Measurements from ENCODE around the gene DHRS1. TPM values are rescaled to one million over a fixed set of nuclear protein-coding genes. Genes with fewer than 3 reads are reported as not detected.
A peak's percentile ranks its signal among the peaks of the same experiment; 100 is the strongest.

DHRS1 gene
- total and polyA plus RNA-seq, 4 donors: 21.2 to 33.2 (median 28.5) TPM

DNA sequence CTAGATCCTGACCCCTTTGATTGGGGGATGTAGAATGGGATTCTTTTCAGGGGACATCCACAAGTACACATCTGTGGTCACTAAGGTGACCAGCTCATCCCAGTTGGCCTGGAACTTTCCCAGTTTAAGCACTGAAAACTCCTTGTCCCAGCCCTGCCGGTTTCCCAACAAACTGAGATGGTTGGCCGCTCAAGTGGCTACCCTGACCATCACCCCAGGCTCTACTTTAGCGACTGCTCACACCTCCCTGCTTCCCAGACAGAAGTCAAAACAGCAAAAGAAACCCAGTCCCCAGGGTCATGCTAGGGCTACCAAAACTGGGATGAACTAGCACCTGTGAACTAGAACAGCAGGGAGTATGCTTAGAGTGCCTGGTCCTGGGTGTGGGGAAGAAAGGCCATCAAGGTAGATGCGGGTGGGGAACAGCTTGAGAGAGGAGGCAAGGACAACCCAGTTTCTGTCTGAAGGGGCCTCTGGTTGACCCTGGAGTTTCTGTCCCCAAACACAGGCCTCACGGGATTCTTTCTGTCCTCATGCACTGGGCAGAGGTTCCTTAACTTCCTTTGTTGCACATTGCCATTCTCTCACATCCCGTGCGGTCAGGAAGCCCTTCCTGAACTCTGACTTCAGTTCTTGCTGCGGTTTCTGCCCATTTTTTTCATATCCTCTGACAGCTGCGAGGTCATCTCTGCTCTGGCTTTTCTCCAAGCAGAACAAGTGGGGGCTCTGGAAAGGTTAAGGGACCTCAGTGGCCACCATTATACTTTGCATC, 13.3 kb upstream of the DHRS1 start:
- H3K27ac ChIP-seq (ENCODE audit: low read depth in 1 of 2, low read length in 2 of 2): no peak overlapping the region
- no peaks in the 10 kb centered on the region for H3K4me1 ChIP-seq (ENCODE audit: control insufficient read depth in 1 of 2, insufficient read depth in 2 of 2, low read length in 2 of 2)
- no peaks in the 10 kb centered on the region for H3K9me3 ChIP-seq (ENCODE audit: control insufficient read depth, low read length)
- DNase-seq: peak; percentile 54 to 79
- no peak overlapping the region for H3K4me3 ChIP-seq (ENCODE audit: low read length in 2 of 2)
- H3K27me3 ChIP-seq (ENCODE audit: control insufficient read depth in 1 of 2, insufficient read depth in 2 of 2, low read length in 1 of 2): no peaks in the 10 kb centered on the region
- no peak for ATAC-seq (ENCODE audit: low FRiP score)
- no peaks in the 10 kb centered on the region for H3K36me3 ChIP-seq (ENCODE audit: control insufficient read depth in 1 of 2, insufficient read depth in 2 of 2, low read length in 1 of 2)
- intact Hi-C loops (cut with DNase I): no loop called here
- WGBS, 2 donors: 89 to 90% methylated on average over 9 of the region's 9 CpGs

DNA sequence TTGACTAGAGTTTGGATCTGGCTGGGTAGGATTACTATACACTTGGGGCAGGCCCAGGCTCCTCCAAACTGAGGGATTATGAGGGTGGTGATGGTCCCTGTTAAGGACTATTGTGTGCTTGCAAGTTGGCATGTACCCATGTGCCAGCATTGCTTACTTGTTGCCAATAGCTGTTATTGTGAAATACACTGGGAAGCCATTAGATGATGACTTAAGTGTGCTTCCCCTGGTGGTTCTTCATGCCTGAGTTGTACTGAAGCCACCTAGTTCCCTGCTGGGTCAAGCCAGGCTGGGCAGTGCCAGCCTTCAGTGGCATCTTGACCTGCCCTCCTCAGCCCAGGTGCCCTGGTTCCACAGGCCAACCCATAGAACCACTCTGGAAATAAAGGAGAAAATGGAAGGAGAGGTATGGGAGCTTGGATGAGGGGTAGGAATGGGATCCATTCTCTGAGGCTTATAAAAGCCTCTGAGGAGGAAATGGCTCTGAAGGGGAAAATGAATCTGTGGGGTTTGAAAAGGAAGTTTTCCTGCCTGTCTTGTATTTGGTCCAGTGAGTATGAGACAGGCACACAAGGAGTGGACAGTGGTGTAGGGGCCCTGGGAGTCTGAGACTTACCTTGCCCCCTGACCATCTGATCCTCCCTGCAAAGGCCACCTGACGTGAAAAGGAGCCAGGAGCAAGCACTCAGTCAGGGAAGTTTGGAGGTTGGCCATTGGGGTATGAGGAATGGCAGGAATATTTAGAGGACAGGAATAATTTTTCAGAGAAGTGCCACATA, 12.4 kb upstream of the DHRS1 start:
- WGBS, 2 donors: 73 to 84% methylated on average over 1 of the region's 1 CpG
- Histone ChIP-seq H3K27ac (ENCODE audit: low read depth in 1 of 2, low read length in 2 of 2) (no peak overlapping the region), H3K27me3 (ENCODE audit: control insufficient read depth in 1 of 2, insufficient read depth in 2 of 2, low read length in 1 of 2) (no peaks in the 10 kb centered on the region), H3K9me3 (ENCODE audit: control insufficient read depth, low read length) (no peaks in the 10 kb centered on the region), H3K36me3 (ENCODE audit: control insufficient read depth in 1 of 2, insufficient read depth in 2 of 2, low read length in 1 of 2) (no peaks in the 10 kb centered on the region), H3K4me3 (ENCODE audit: low read length in 2 of 2) (no peak overlapping the region), H3K4me1 (ENCODE audit: control insufficient read depth in 1 of 2, insufficient read depth in 2 of 2, low read length in 2 of 2) (no peaks in the 10 kb centered on the region)
- intact Hi-C loops (cut with DNase I): no loop called here
- DNase-seq (no peak), ATAC-seq (ENCODE audit: low FRiP score) (no peak)

DNA sequence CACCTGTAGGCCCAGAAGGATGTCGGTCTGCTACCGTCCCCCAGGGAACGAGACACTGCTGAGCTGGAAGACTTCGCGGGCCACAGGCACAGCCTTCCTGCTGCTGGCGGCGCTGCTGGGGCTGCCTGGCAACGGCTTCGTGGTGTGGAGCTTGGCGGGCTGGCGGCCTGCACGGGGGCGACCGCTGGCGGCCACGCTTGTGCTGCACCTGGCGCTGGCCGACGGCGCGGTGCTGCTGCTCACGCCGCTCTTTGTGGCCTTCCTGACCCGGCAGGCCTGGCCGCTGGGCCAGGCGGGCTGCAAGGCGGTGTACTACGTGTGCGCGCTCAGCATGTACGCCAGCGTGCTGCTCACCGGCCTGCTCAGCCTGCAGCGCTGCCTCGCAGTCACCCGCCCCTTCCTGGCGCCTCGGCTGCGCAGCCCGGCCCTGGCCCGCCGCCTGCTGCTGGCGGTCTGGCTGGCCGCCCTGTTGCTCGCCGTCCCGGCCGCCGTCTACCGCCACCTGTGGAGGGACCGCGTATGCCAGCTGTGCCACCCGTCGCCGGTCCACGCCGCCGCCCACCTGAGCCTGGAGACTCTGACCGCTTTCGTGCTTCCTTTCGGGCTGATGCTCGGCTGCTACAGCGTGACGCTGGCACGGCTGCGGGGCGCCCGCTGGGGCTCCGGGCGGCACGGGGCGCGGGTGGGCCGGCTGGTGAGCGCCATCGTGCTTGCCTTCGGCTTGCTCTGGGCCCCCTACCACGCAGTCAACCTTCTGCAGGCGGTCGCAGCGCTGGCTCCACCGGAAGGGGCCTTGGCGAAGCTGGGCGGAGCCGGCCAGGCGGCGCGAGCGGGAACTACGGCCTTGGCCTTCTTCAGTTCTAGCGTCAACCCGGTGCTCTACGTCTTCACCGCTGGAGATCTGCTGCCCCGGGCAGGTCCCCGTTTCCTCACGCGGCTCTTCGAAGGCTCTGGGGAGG, 11.3 kb upstream of the DHRS1 start, which contains the start of gene LTB4R:
Gene LTB4R, plus strand, starts transcription at position 857 of the 959 bp plus-strand sequence. CDS start 4,150 bp downstream, outside the sequence.
- Histone ChIP-seq H3K27ac (ENCODE audit: low read depth in 1 of 2, low read length in 2 of 2) (peak within 1 kb of the TSS in 1 of 2 donors; percentile 45), H3K4me3 (ENCODE audit: low read length in 2 of 2) (peak within 1 kb of the TSS in 1 of 2 donors; percentile 19), H3K9me3 (ENCODE audit: control insufficient read depth, low read length) (no peaks in the 10 kb centered on the region), H3K4me1 (ENCODE audit: control insufficient read depth in 1 of 2, insufficient read depth in 2 of 2, low read length in 2 of 2) (no peaks in the 10 kb centered on the region), H3K27me3 (ENCODE audit: control insufficient read depth in 1 of 2, insufficient read depth in 2 of 2, low read length in 1 of 2) (no peaks in the 10 kb centered on the region), H3K36me3 (ENCODE audit: control insufficient read depth in 1 of 2, insufficient read depth in 2 of 2, low read length in 1 of 2) (peaks cover 0 to 6% of the 10 kb centered on the region in 2 donors)
- intact Hi-C loops (cut with DNase I): no loop called here
- DNase-seq (peak; percentile 84 to 92), ATAC-seq (ENCODE audit: low FRiP score) (peak; percentile 84)
- 9% methylated on average over 86 to 99 of the region's 99 CpGs for WGBS, 2 donors

DNA sequence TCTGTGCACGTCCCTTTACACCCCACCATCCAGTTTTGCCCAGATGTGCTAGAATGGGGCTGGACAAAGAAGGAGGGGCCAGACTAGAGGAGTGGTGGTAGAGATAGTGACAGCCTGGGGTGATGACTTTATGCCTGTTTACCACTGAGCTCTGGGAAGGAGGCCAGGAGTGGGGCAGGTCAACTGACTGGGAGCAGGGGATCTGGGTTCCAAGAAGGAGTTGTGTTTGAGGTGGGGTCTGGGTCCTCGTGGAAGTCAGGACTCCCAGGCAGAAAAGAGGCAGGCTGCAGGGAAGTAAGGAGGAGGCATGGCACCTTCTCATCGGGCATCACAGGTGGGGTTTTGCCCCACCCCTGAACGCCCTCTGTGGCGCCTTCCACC, 10.7 kb upstream of the DHRS1 start:
- Histone ChIP-seq H3K4me1 (ENCODE audit: control insufficient read depth in 1 of 2, insufficient read depth in 2 of 2, low read length in 2 of 2) (no peaks in the 10 kb centered on the region), H3K27ac (ENCODE audit: low read depth in 1 of 2, low read length in 2 of 2) (peak overlapping the region in 1 of 2 donors; percentile 45), H3K4me3 (ENCODE audit: low read length in 2 of 2) (no peak overlapping the region), H3K9me3 (ENCODE audit: control insufficient read depth, low read length) (no peaks in the 10 kb centered on the region), H3K27me3 (ENCODE audit: control insufficient read depth in 1 of 2, insufficient read depth in 2 of 2, low read length in 1 of 2) (no peaks in the 10 kb centered on the region), H3K36me3 (ENCODE audit: control insufficient read depth in 1 of 2, insufficient read depth in 2 of 2, low read length in 1 of 2) (peaks cover 0 to 10% of the 10 kb centered on the region in 2 donors)
- intact Hi-C loops (cut with DNase I): no loop called here
- WGBS, 2 donors: 26% methylated on average over 5 of the region's 5 CpGs
- ATAC-seq (ENCODE audit: low FRiP score): no peak
- no peak for DNase-seq

DNA sequence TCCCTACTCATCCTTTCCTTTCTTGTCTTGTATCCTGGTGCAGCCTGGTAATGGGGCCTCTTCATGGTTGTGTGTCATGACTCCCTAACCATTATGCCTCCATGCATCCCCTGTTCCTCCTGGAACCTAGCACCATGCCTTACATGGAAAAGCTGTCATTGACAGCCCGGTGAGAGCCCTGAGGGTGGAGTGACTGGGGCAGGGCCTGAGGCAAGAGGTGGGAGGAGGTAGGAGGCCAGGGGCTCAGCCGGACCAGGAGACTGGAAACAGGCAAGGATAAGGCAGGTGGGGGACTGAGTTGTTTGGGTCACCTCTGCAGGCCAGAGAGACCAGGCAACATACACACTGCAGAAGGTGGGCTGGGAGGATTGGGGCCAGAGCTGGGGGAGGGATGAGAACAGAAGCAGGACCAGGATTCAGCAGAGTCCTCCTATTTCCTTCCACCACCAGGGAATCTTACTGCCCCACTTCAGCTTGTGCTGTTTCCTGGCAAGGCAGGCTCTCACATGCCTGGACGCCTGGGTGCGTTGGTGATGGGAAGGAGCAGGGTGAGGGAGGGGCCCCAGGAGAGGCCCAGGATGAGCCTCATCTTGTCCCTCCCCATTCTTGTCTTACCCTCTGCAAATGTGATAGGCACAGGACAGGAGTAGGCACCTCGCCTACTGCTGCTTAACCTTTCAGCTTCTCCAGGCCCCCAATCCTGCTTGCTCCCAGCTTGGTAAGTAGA, 10.1 kb upstream of the DHRS1 start, which contains the start of gene LTB4R2:
Gene LTB4R2, plus strand, starts transcription at position 603 of the 727 bp plus-strand sequence. CDS start 525 bp downstream, outside the sequence.
- Histone ChIP-seq H3K9me3 (ENCODE audit: control insufficient read depth, low read length) (no peaks in the 10 kb centered on the region), H3K4me3 (ENCODE audit: low read length in 2 of 2) (peak within 1 kb of the TSS in 1 of 2 donors; percentile 19), H3K27me3 (ENCODE audit: control insufficient read depth in 1 of 2, insufficient read depth in 2 of 2, low read length in 1 of 2) (no peaks in the 10 kb centered on the region), H3K27ac (ENCODE audit: low read depth in 1 of 2, low read length in 2 of 2) (peak within 1 kb of the TSS in 1 of 2 donors; percentile 45), H3K36me3 (ENCODE audit: control insufficient read depth in 1 of 2, insufficient read depth in 2 of 2, low read length in 1 of 2) (peaks cover 0 to 12% of the 10 kb centered on the region in 2 donors), H3K4me1 (ENCODE audit: control insufficient read depth in 1 of 2, insufficient read depth in 2 of 2, low read length in 2 of 2) (no peaks in the 10 kb centered on the region)
- no peak for DNase-seq
- WGBS, 2 donors: 86 to 89% methylated on average over 5 of the region's 5 CpGs
- intact Hi-C loops (cut with DNase I): no loop called here
- no peak for ATAC-seq (ENCODE audit: low FRiP score)

DNA sequence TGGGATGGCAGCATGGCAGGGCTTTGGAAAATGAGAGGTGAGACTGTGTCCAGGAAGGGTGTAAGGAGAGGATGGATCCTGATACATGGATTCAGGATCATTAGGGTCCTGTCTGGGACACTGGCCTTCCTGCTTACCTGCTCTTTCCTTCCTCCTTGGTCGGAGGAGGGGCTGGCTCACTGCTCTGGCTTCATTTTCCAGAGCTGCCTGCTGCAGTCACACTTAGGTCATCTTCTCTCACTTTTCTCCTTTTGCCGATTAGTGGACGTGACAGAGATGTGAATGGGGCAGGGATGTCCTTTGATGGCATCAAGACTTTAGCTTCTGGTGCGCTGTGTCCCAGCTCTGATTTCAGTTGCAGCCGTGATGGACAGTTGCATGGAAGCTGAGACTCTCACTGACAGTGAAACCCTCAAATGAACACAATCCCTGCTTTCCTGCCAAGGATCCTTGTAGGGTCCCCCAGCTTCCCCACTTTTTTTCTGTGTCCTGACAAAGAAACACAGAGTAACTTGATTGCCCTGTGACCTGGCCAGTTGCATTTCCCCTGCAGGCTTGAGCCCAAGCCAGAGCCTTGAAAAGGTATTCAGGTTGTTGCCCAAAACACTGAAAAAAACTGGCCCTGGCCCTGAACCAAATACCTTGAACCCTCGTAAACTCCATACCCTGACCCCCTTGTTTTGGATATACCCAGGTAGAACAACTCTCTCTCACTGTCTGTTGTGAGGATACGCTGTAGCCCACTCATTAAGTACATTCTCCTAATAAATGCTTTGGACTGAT, 9.0 kb upstream of the DHRS1 start:
- H3K9me3 ChIP-seq (ENCODE audit: control insufficient read depth, low read length): no peaks in the 10 kb centered on the region
- no peak for DNase-seq
- intact Hi-C loops (cut with DNase I): no loop called here
- H3K4me1 ChIP-seq (ENCODE audit: control insufficient read depth in 1 of 2, insufficient read depth in 2 of 2, low read length in 2 of 2): no peaks in the 10 kb centered on the region
- H3K36me3 ChIP-seq (ENCODE audit: control insufficient read depth in 1 of 2, insufficient read depth in 2 of 2, low read length in 1 of 2): peaks cover 0 to 16% of the 10 kb centered on the region in 2 donors
- no peak overlapping the region for H3K4me3 ChIP-seq (ENCODE audit: low read length in 2 of 2)
- 90 to 91% methylated on average over 7 of the region's 7 CpGs for whole genome bisulfite sequencing, 2 donors
- H3K27ac ChIP-seq (ENCODE audit: low read depth in 1 of 2, low read length in 2 of 2): no peak overlapping the region
- ATAC-seq (ENCODE audit: low FRiP score): no peak
- H3K27me3 ChIP-seq (ENCODE audit: control insufficient read depth in 1 of 2, insufficient read depth in 2 of 2, low read length in 1 of 2): no peaks in the 10 kb centered on the region

DNA sequence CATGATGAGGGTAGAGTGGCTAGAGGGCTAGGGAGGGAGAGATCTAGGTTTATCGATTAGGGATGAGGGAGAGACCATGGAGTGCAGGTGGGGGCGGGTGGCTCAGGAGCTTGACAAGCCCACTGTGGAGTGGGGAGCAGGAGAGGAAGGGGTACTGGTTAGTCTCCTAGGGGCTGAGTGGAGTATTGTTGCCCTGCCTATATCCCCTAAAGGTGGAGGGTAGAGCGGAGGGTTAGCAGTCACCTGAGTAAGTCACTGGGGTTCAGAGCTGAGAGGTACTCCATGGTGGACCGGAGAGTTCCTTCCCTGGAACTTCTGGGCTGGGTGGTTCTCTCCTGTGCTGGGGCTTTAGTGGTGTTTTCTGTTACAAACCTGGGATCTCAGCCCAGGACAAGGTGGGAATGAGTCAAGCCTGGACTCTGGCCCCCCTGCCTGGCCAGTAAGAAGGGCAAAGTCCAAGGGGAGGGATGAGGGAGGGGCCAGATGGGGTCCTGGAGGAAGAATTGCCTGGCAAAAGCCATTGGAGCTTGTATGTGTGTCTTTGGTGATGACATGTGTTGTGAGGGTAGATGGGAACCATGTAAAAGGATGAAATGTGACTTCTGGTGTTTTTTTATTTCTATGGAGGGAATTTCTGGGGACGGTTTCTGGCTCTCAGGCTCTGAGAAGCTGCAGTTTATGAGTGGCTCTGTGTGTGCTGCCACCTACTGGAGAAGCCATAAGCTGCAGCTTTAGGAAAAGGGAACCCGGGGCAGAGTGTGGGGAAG, 8.2 kb upstream of the DHRS1 start, which contains the start of gene CIDEB:
Gene CIDEB, minus strand, starts transcription at position 403 of the 767 bp plus-strand sequence. Its CDS starts 119 bp downstream, at position 284.
- H3K27ac ChIP-seq (ENCODE audit: low read depth in 1 of 2, low read length in 2 of 2): no peak within 1 kb of the TSS
- no peaks in the 10 kb centered on the region for H3K9me3 ChIP-seq (ENCODE audit: control insufficient read depth, low read length)
- ATAC-seq (ENCODE audit: low FRiP score) (peak; percentile 45), DNase-seq (peak in 1 of 2 donors; percentile 67)
- intact Hi-C loops (cut with DNase I): no loop called here
- H3K4me3 ChIP-seq (ENCODE audit: low read length in 2 of 2): no peak within 1 kb of the TSS
- H3K36me3 ChIP-seq (ENCODE audit: control insufficient read depth in 1 of 2, insufficient read depth in 2 of 2, low read length in 1 of 2): peaks cover 0 to 16% of the 10 kb centered on the region in 2 donors
- WGBS, 2 donors: 55 to 59% methylated on average over 6 of the region's 6 CpGs
- no peaks in the 10 kb centered on the region for H3K27me3 ChIP-seq (ENCODE audit: control insufficient read depth in 1 of 2, insufficient read depth in 2 of 2, low read length in 1 of 2)
- H3K4me1 ChIP-seq (ENCODE audit: control insufficient read depth in 1 of 2, insufficient read depth in 2 of 2, low read length in 2 of 2): no peaks in the 10 kb centered on the region

Data from aorta (tissue), 5 donors.